Neural crest cell (in vitro differentiated cells): ENCODE measurements around the gene TECTA. TPM values are rescaled to one million over a fixed set of nuclear protein-coding genes. Genes with fewer than 3 reads are reported as not detected.

Experiments
- DNase-seq: peaks from one replicate; pipeline ENCODE4 v3.0.0; 2021; ENCODE audit warnings: low read depth, mixed read lengths, low spot score
- H3K27ac Mint-ChIP-seq: one replicate; pipeline ENCODE4 v1.8.0; 2021; ENCODE audit warnings: mild to moderate bottlenecking, mixed read lengths; ENCODE audit not compliant: unreplicated experiment
- H3K27me3 Mint-ChIP-seq: 2 replicates; pipeline ENCODE4 v1.8.0; 2021; ENCODE audit warnings: low read depth, mild to moderate bottlenecking, mixed read lengths
- H3K36me3 Mint-ChIP-seq: 2 replicates; pipeline ENCODE4 v1.8.0; 2021; ENCODE audit warnings: low read depth, mild to moderate bottlenecking, mixed read lengths
- H3K4me1 Mint-ChIP-seq: 2 replicates; pipeline ENCODE4 v1.8.0; 2021; ENCODE audit warnings: mixed read lengths
- H3K4me3 Mint-ChIP-seq: one replicate; pipeline ENCODE4 v1.8.0; 2021; ENCODE audit warnings: mild to moderate bottlenecking, mixed read lengths
- H3K9me3 Mint-ChIP-seq: 2 replicates; pipeline ENCODE4 v1.8.0; 2021; ENCODE audit warnings: mixed read lengths
- CTCF ChIP-seq: fragments of 200-600 bp; sonication (generic); conservative IDR thresholded peaks from 2 replicates; pipeline ENCODE4 v1.5.0; 2021; ENCODE audit warnings: antibody characterized with exemption, mild to moderate bottlenecking
- long read RNA-seq: library from polyadenylated mRNA; unstranded; transcript quantifications from one replicate; pipeline ENCODE4 v2.0.0, GENCODE V29; 2020
- total RNA-seq: library from RNA; stranded (reverse); gene quantifications from 2 replicates; pipeline ENCODE4 v1.2.1, GENCODE V29; 2021

Gene TECTA
- total RNA-seq, result 1.5 and 1.7 TPM in 2 replicates
- long read RNA-seq, partial matches to known transcripts, result 0 of 1 reads
- long read RNA-seq, other reads (novel, unspliced or antisense), result 1 of 1 reads

- peaks cover 3% of the 10 kb centered on the region for H3K9me3 Mint-ChIP-seq
- H3K4me1 Mint-ChIP-seq, result peaks cover 5% of the 10 kb centered on the region
- H3K27ac Mint-ChIP-seq, result no peak within 1 kb of the TSS
- no peak for DNase-seq
- no peaks in the 10 kb centered on the region for H3K27me3 Mint-ChIP-seq
- no peaks in the 10 kb centered on the region for H3K36me3 Mint-ChIP-seq
- TF ChIP-seq CTCF, result no peak
- H3K4me3 Mint-ChIP-seq, result no peak within 1 kb of the TSS
These were observed at the start of gene TECTA for GRCh38 chr11:121100943-121101342. Gene TECTA, plus strand, starts transcription at chr11:121101243. Its CDS starts 1,423 bp downstream, at chr11:121102666.

GRCh38 chr11:121053244-121053643 is 47.8 kb upstream of the TECTA start:
- H3K9me3 Mint-ChIP-seq, result no peaks in the 10 kb centered on the region
- H3K27me3 Mint-ChIP-seq, result no peaks in the 10 kb centered on the region
- H3K36me3 Mint-ChIP-seq, result peaks cover 10% of the 10 kb centered on the region
- no peak overlapping the region for H3K4me3 Mint-ChIP-seq
- H3K27ac Mint-ChIP-seq, result no peak overlapping the region
- no peaks in the 10 kb centered on the region for H3K4me1 Mint-ChIP-seq
- DNase-seq, result no peak
- no peak for TF ChIP-seq CTCF

- no peak for DNase-seq
- Mint-ChIP-seq H3K4me1 (no peaks in the 10 kb centered on the region), H3K27me3 (no peaks in the 10 kb centered on the region), H3K9me3 (no peaks in the 10 kb centered on the region), H3K4me3 (no peak overlapping the region), H3K27ac (no peak overlapping the region), H3K36me3 (peaks cover 10% of the 10 kb centered on the region)
- TF ChIP-seq CTCF, result no peak
These were observed 46.8 kb upstream of the TECTA start for GRCh38 chr11:121054266-121054665.

GRCh38 chr11:121055076-121055475 is 46.0 kb upstream of the TECTA start:
- Mint-ChIP-seq H3K27ac (no peak overlapping the region), H3K4me3 (no peak overlapping the region), H3K4me1 (no peaks in the 10 kb centered on the region), H3K9me3 (no peaks in the 10 kb centered on the region), H3K27me3 (no peaks in the 10 kb centered on the region), H3K36me3 (peaks cover 10% of the 10 kb centered on the region)
- no peak for TF ChIP-seq CTCF
- DNase-seq, result no peak

GRCh38 chr11:121057922-121058321 is 43.1 kb upstream of the TECTA start:
- no peak for TF ChIP-seq CTCF
- H3K9me3 Mint-ChIP-seq, result no peaks in the 10 kb centered on the region
- H3K4me1 Mint-ChIP-seq, result no peaks in the 10 kb centered on the region
- H3K4me3 Mint-ChIP-seq, result no peak overlapping the region
- H3K27ac Mint-ChIP-seq, result no peak overlapping the region
- H3K27me3 Mint-ChIP-seq, result no peaks in the 10 kb centered on the region
- H3K36me3 Mint-ChIP-seq, result peaks cover 10% of the 10 kb centered on the region
- DNase-seq, result no peak

- DNase-seq, result no peak
- H3K9me3 Mint-ChIP-seq, result no peaks in the 10 kb centered on the region
- no peaks in the 10 kb centered on the region for H3K4me1 Mint-ChIP-seq
- no peak overlapping the region for H3K4me3 Mint-ChIP-seq
- no peak overlapping the region for H3K27ac Mint-ChIP-seq
- H3K27me3 Mint-ChIP-seq, result no peaks in the 10 kb centered on the region
- peaks cover 13% of the 10 kb centered on the region for H3K36me3 Mint-ChIP-seq
- no peak for TF ChIP-seq CTCF
These were observed 42.1 kb upstream of the TECTA start for GRCh38 chr11:121058941-121059340.
